EH (cell line): Measurements from ENCODE around the gene TRIM38.
"Not testable (repeated sequence)": the region's sequence is repeated elsewhere in the genome, so short reads cannot be mapped to it uniquely, and the experiment has no call there.

ENCODE experiments used
- DNase-seq: peaks from one replicate; pipeline ENCODE4 v3.0.0-alpha.2; 2015; ENCODE audit warnings: low read depth

The TRIM38 gene

GRCh38 chr6:26006086-26006939, 43.7 kb downstream of the TRIM38 start:
- DNase-seq: no peak

GRCh38 chr6:26006940-26007305, 44.3 kb downstream of the TRIM38 start:
- not testable (repeated sequence) for DNase-seq

GRCh38 chr6:26008470-26008869, 45.9 kb downstream of the TRIM38 start:
- DNase-seq: no peak

- DNase-seq: no peak
These were observed 47.2 kb downstream of the TRIM38 start for GRCh38 chr6:26009817-26010216.

- no peak for DNase-seq
These were observed 49.5 kb downstream of the TRIM38 start for GRCh38 chr6:26012061-26012460.

- not testable (repeated sequence) for DNase-seq
These were observed 51.8 kb downstream of the TRIM38 start for GRCh38 chr6:26014386-26014785.

- DNase-seq: peak; percentile 34
These were observed 53.8 kb downstream of the TRIM38 start for GRCh38 chr6:26016245-26016962.

- peak; percentile 31 for DNase-seq
These were observed 54.5 kb downstream of the TRIM38 start for GRCh38 chr6:26016963-26017631.

GRCh38 chr6:26017632-26017966, 55.0 kb downstream of the TRIM38 start:
- DNase-seq: peak; percentile 93

- DNase-seq: no peak
These were observed 56.7 kb downstream of the TRIM38 start for GRCh38 chr6:26019261-26019830.

- no peak for DNase-seq
These were observed 57.3 kb downstream of the TRIM38 start for GRCh38 chr6:26019967-26020328.

- DNase-seq: peak; percentile 93
These were observed 57.9 kb downstream of the TRIM38 start for GRCh38 chr6:26020329-26021000.

- peak; percentile 74 for DNase-seq
These were observed 58.4 kb downstream of the TRIM38 start for GRCh38 chr6:26021001-26021349.

GRCh38 chr6:26021350-26022131, 58.9 kb downstream of the TRIM38 start:
- DNase-seq: peak; percentile 95

- DNase-seq: peak; percentile 86
These were observed 59.5 kb downstream of the TRIM38 start for GRCh38 chr6:26022132-26022472.

GRCh38 chr6:26022737-26023136, 60.1 kb downstream of the TRIM38 start:
- no peak for DNase-seq

- DNase-seq: no peak
These were observed 62.0 kb downstream of the TRIM38 start for GRCh38 chr6:26024651-26025046.

GRCh38 chr6:26025047-26025893, 62.7 kb downstream of the TRIM38 start:
- DNase-seq: peak; percentile 86

GRCh38 chr6:26025894-26026832, 63.6 kb downstream of the TRIM38 start:
- DNase-seq: peak; percentile 95
